HG03175 (cell line): ENCODE measurements around the gene SCAP.

ENCODE experiments used
- ATAC-seq: cut with Tn5 transposase; IDR thresholded peaks from one replicate; pipeline ENCODE4 v1.9.1; 2021; ENCODE audit warnings: mild to moderate bottlenecking, moderate library complexity; ENCODE audit not compliant: unreplicated experiment

Gene SCAP

GRCh38 chr3:47416041-47416440 is 59.7 kb downstream of the SCAP start:
- no peak for ATAC-seq

GRCh38 chr3:47414666-47415587 is 60.8 kb downstream of the SCAP start:
- ATAC-seq, result no peak

GRCh38 chr3:47414161-47414564 is 61.6 kb downstream of the SCAP start:
- ATAC-seq, result no peak

GRCh38 chr3:47413751-47414150 is 62.0 kb downstream of the SCAP start:
- ATAC-seq, result no peak

GRCh38 chr3:47412842-47413520 is 62.8 kb downstream of the SCAP start:
- ATAC-seq, result no peak

- ATAC-seq, result no peak
Measured at GRCh38 chr3:47412453-47412756, 63.3 kb downstream of the SCAP start.

GRCh38 chr3:47411696-47412452 is 63.9 kb downstream of the SCAP start:
- no peak for ATAC-seq

- ATAC-seq, result no peak
Measured at GRCh38 chr3:47410801-47411646, 64.7 kb downstream of the SCAP start.

GRCh38 chr3:47410417-47410720 is 65.4 kb downstream of the SCAP start:
- no peak for ATAC-seq

GRCh38 chr3:47409688-47410416 is 65.9 kb downstream of the SCAP start:
- ATAC-seq, result no peak

GRCh38 chr3:47409284-47409683 is 66.5 kb downstream of the SCAP start:
- no peak for ATAC-seq

GRCh38 chr3:47408839-47409229 is 66.9 kb downstream of the SCAP start:
- ATAC-seq, result no peak

GRCh38 chr3:47407896-47408838 is 67.6 kb downstream of the SCAP start:
- ATAC-seq, result no peak

GRCh38 chr3:47407237-47407636 is 68.5 kb downstream of the SCAP start:
- no peak for ATAC-seq

- no peak for ATAC-seq
Measured at GRCh38 chr3:47406762-47407149, 69.0 kb downstream of the SCAP start.

- no peak for ATAC-seq
Measured at GRCh38 chr3:47405820-47406761, 69.7 kb downstream of the SCAP start.

- ATAC-seq, result no peak
Measured at GRCh38 chr3:47404955-47405790, 70.6 kb downstream of the SCAP start.
